Activated CD8-positive, alpha-beta memory T cell treated with anti-CD3 and anti-CD28 coated beads, Interleukin-2, amount 50 U/mL, for 4 hours (primary cell): ENCODE data around the gene HCRTR1.
A peak's percentile ranks its signal among the peaks of the same experiment; 100 is the strongest.

Experiments used
- DNase-seq: peaks from one replicate; pipeline ENCODE4 v3.0.0-alpha.2; 2020

Gene HCRTR1

DNA sequence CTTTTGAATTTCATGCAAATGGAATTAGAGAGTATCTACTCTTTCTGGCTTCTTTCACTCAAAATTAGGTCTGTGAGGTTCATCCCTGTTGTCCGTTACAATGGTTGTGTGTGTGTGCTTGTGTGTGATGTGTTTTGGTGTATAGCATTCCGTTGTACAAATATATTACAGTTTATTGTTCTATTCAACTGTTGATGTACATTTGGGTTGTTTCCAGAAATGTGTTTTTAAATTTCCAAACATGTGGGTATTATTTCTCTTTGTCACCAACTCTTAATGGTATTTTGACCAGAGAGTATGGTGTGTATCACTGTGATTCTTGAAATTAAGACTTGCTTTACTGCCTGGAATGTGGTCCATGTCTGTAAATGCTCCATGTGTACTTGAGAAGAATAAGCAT is 16.8 kb upstream of the HCRTR1 start:
- DNase-seq = no peak

DNA sequence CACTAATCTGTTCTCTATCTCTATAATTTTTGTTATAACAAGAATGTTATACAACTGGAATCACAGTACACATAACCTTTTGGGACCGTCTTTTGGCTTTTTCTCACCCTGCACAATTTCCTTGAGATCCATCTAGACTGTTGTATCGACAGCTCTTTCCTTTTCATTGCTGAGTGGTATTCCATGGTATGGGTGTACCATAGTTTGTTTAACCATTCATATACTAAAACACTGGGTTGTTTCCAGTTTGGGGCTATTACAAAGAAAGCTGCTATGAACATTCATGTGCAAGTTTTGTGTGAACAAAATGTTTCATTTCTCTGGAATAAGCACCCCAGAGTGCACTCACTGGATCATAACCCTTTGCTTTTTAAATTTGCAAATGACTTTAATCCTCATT is 15.4 kb upstream of the HCRTR1 start:
- DNase-seq = no peak

GRCh38 chr1:31605908-31606427 is 11.5 kb upstream of the HCRTR1 start:
- DNase-seq = no peak

DNA sequence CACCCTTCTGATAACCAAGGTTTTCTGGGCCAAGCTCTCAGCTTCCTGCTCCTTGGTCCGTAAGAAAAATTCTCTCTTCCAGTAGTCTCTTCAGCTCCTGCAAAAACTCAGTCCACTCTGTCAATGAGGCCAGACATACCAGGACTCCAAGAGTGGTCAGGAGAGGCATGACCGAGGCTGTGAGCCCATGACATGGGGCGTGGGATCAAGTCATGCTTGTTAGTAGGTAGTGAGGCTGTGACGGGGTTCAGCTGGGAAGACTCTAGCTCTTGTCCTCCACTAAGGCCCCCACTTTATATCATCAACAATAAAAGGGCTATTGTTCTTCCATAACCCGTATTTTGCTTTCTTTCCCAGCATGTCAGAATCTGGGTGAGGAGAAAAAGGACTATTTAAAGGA is 10.1 kb upstream of the HCRTR1 start:
- DNase-seq = no peak

DNA sequence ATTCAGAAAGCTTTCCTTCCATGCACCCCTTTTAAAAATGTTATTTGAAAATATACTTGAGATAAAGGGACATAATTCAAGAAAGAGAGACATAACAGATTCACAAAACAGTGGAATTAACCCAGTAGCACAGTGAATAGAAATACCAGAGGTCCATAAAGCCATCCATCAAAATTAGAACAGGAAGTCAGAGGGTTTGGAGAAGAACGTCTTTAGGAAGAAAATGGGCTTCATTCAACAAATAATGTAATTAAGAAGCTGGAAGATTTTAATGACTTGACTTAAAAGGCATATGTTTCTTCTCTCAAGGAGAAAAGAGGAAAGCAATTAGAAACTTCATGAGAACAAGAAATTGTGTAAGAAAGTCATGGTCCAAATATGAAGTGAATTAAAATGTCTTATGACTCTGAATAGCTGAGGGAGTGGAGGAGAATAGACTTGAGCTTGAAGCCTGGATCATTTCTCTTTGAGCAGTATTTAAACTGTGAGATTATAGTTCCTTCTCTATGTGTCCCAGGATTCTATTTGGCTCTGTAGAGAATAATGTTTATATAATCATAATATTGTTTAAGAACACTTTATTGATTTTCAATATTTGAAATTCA is 7.9 kb upstream of the HCRTR1 start:
- DNase-seq = no peak

DNA sequence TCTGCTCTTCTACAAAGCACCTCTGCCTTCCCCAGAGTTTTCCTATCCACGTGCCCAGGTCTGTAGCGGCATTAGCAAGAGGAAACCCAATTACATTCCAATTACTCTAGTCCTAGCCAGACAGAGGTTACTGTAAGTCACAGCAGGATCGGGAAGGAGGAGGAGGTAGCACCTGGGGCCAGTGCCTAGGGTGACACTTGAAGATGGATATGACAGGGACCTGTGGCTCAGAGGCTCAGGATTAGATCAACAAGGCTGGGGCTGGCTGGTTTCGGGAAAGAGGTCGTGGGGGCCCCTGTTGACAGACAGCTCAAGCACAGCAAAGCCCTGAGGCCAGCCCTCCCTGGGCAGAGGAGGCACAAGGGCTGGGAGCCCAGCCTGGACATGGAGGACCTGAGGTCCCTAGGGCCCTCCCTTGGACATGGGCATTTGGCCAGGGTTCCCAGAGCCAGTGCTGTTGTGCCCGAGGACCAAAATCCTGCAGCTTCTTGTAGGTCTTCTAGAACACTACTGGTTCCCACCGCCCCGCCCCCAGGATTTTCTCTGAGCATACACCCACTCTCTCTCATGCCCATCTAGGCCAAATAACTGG is 3.0 kb upstream of the HCRTR1 start:
- no peak for DNase-seq

- no peak for DNase-seq
Measured at GRCh38 chr1:31615414-31615813, 2.1 kb upstream of the HCRTR1 start.

DNA sequence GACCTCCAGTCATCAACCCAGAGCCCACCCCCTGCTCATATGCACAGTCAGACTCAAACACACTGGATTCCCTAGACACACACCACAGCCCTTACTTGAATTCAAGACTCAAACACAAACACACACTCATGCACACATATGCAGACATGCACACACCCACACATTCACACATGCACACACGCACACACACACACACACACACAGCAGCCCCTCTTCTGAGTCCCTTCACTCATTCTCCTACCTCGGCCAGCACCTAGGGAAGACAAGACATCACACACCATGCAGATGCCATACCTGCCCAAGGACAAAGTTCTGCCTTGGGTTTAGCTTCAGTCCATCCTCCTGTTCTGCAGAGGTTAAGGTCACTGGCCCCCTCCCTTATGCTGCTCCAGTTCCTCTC is 1.6 kb upstream of the HCRTR1 start:
- no peak for DNase-seq

- peak; percentile 44 for DNase-seq
Measured at GRCh38 chr1:31617916-31618746, 642 bp downstream of the HCRTR1 start.

- no peak for DNase-seq
Measured at GRCh38 chr1:31618916-31619846, 1.7 kb downstream of the HCRTR1 start.

GRCh38 chr1:31620631-31621497 is 3.4 kb downstream of the HCRTR1 start:
- no peak for DNase-seq

- no peak for DNase-seq
Measured at GRCh38 chr1:31621498-31621820, 4.0 kb downstream of the HCRTR1 start.

- DNase-seq = no peak
Measured at GRCh38 chr1:31621847-31622730, 4.6 kb downstream of the HCRTR1 start.

GRCh38 chr1:31623365-31623764 is 5.9 kb downstream of the HCRTR1 start:
- DNase-seq = no peak

DNA sequence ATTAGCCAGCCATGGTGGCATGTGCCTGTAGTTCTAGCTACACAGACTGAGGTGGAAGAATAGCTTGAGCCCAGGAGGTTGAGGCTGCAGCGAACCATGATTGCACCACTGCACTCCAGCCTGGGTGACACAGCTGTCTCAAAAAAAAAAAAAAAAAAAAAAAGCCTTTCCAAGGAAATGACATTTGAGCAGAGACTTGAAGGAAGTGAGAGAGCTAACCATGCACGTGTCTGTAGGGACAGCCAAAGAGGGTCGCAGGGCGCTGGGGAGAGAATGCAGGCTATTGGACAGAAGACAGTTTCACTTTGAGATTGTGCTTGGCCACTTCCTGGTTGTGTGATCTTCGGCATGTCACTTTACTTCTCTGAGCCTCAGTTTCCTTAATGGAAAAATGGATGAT is 6.8 kb downstream of the HCRTR1 start:
- no peak for DNase-seq

- DNase-seq = no peak
Measured at GRCh38 chr1:31624731-31625514, 7.4 kb downstream of the HCRTR1 start.

- DNase-seq = no peak
Measured at GRCh38 chr1:31625561-31626222, 8.2 kb downstream of the HCRTR1 start.

DNA sequence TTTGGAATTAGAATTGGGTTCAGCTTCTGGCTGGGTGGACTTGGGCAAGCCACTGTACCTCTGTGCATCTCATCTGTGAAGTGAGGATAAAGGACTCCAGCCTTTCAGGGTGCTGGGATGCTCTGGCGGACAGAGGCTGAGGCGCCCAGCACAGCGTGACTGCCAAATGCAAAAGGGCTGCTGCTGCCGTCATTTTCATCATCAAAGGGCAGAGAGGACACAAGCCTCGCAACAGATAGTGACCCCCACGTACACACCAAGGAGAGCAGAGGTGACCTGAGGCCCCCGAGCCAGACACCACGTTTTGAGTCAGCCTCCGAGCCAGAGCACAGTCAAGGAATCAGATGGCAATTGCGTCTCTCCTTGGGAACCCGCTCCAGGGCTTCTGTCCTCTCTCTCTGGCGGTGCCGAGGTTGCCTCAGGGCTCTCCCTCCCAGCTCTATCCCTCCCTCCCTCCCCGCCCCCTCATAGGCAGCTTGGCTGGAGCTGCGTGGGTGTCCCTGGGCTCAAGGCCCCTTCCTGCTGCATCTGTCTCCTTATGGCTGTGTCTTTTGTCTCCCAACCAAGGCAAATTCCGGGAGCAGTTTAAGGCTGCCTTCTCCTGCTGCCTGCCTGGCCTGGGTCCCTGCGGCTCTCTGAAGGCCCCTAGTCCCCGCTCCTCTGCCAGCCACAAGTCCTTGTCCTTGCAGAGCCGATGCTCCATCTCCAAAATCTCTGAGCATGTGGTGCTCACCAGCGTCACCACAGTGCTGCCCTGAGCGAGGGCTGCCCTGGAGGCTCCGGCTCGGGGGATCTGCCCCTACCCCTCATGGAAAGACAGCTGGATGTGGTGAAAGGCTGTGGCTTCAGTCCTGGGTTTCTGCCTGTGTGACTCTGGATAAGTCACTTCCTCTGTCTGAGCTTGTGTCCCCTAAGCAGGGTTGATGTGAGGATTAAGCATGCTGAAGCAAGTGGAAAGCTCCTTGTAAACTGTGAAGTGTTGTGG is 9.0 kb downstream of the HCRTR1 start:
- DNase-seq = no peak
